NCI-H510A treated with DMSO at 0.1 percent for 48 hours (cell line): ENCODE results near the gene ATP10A.

Experiments
- DNase-seq: peaks from one replicate; lab custom pipeline; 2025; lab: John Stamatoyannopoulos, UW

The ATP10A gene

GRCh38 chr15:25683415-25683814, 179.7 kb downstream of the ATP10A start:
- no peak for DNase-seq

- no peak for DNase-seq
Observed at GRCh38 chr15:25682340-25682739, 180.8 kb downstream of the ATP10A start.

- no peak for DNase-seq
Observed at GRCh38 chr15:25680686-25681025, 182.5 kb downstream of the ATP10A start.

- DNase-seq, result no peak
Observed at GRCh38 chr15:25679964-25680685, 183.0 kb downstream of the ATP10A start.

GRCh38 chr15:25679492-25679891, 183.6 kb downstream of the ATP10A start:
- no peak for DNase-seq

- no peak for DNase-seq
Observed at GRCh38 chr15:25678500-25678855, 184.6 kb downstream of the ATP10A start.

GRCh38 chr15:25677719-25678499, 185.2 kb downstream of the ATP10A start:
- DNase-seq, result no peak

- DNase-seq, result no peak
Observed at GRCh38 chr15:25676070-25676469, 187.1 kb downstream of the ATP10A start.

GRCh38 chr15:25675396-25675795, 187.7 kb downstream of the ATP10A start:
- no peak for DNase-seq

GRCh38 chr15:25674913-25675312, 188.2 kb downstream of the ATP10A start:
- DNase-seq, result no peak

GRCh38 chr15:25673972-25674371, 189.2 kb downstream of the ATP10A start:
- DNase-seq, result no peak

- no peak for DNase-seq
Observed at GRCh38 chr15:25673351-25673750, 189.8 kb downstream of the ATP10A start.

- DNase-seq, result no peak
Observed at GRCh38 chr15:25671132-25671531, 192.0 kb downstream of the ATP10A start.

GRCh38 chr15:25670621-25671020, 192.5 kb downstream of the ATP10A start:
- no peak for DNase-seq

- DNase-seq, result no peak
Observed at GRCh38 chr15:25670025-25670554, 193.0 kb downstream of the ATP10A start.

GRCh38 chr15:25668901-25669300, 194.2 kb downstream of the ATP10A start:
- DNase-seq, result no peak

GRCh38 chr15:25668236-25668795, 194.8 kb downstream of the ATP10A start:
- no peak for DNase-seq

GRCh38 chr15:25667829-25668228, 195.3 kb downstream of the ATP10A start:
- DNase-seq, result no peak

GRCh38 chr15:25665913-25666312, 197.2 kb downstream of the ATP10A start:
- DNase-seq, result no peak

GRCh38 chr15:25664761-25665160, 198.4 kb downstream of the ATP10A start:
- no peak for DNase-seq

GRCh38 chr15:25663515-25663914, 199.6 kb downstream of the ATP10A start:
- DNase-seq, result no peak

GRCh38 chr15:25661898-25662297, 201.2 kb downstream of the ATP10A start:
- no peak for DNase-seq

- DNase-seq, result no peak
Observed at GRCh38 chr15:25659251-25659650, 203.9 kb downstream of the ATP10A start.
